AG04450 (cell line): ENCODE results near the gene TYRO3. TPM values are rescaled to one million over a fixed set of nuclear protein-coding genes. Genes with fewer than 3 reads are reported as not detected.

Source experiments
- CTCF ChIA-PET: fragments of 300-600, 350-600 bp; formaldehyde crosslinking; extraction: SDS; loops from one replicate; lab custom pipeline; 2022; ENCODE audit warnings: antibody characterized with exemption, inconsistent platforms; lab: Charles Lee
- POLR2A ChIA-PET: fragments of 350-600 bp; formaldehyde crosslinking; extraction: SDS; loops from one replicate; lab custom pipeline; 2021; ENCODE audit warnings: antibody characterized with exemption, inconsistent platforms; lab: Yijun Ruan, JAX
- DNase-seq: peaks from one replicate; pipeline ENCODE4 v3.0.0-alpha.2; 2011; ENCODE audit warnings: low read depth, low spot score
- H3K27ac ChIP-seq: one replicate; pipeline ENCODE4 v1.5.1; 2012; ENCODE audit warnings: low read depth, low read length, control low read depth
- H3K27me3 ChIP-seq: one replicate; pipeline ENCODE4 v1.6.0; 2012; ENCODE audit warnings: low read length; ENCODE audit not compliant: control insufficient read depth, insufficient read depth
- H3K4me3 ChIP-seq: 2 replicates; pipeline ENCODE4 v1.5.1; 2011; ENCODE audit warnings: mild to moderate bottlenecking, low read depth, low read length, control low read depth
- H3K9me3 ChIP-seq: 2 replicates; pipeline ENCODE4 v1.5.1; 2012; ENCODE audit warnings: low read length; ENCODE audit not compliant: control insufficient read depth, insufficient read depth
- polyA plus RNA-seq: library from polyadenylated mRNA; depleted of rRNA; stranded (reverse); fragments of >200 nt; gene quantifications from 2 replicates; pipeline ENCODE4 v1.2.3, GENCODE V29; 2011
- TF ChIP-seq, protein P1 (sequence below): IDR thresholded peaks from 2 replicates; pipeline ENCODE4 v1.5.1; 2011; ENCODE audit warnings: low read depth, low read length, control low read depth, inconsistent platforms

Gene TYRO3
- polyA plus RNA-seq, 1 experiment: 21.0 TPM

DNA sequence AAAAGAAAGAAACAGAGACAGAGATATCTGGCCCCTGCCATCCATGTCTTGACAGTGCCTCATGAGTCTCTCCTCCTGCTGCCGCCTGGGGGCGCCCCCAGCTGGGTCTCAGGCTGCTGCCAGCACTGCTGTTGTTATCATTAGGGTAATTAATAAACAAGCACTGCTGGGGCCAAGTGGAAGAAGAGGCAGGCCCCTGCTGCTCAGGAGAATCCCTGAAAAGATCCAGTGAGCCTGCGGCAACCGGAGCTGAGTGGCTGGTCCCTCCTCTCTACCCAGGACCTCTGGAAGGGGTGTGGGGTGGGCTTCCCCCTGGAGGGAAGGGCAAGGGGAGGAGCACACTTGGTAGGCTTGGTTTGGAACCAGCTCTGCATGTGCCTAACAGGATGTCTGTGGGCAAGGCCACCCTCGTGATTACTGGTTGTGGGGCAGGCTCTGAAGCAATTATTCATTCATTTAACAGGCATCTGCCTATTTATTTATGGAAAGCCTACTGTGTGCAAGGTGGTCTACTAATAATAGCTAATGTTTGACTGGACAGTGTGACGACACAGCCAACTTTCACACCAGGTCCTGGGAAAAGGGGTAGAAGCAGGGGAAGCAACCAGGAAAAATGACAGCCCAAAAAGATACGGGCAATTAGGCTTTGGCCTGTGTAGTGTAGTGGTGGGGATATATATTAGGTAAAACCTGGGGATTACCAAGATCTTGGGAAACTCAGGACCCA, 1.2 kb upstream of the TYRO3 start:
- peak; percentile 39 for DNase-seq
- Histone ChIP-seq H3K27ac (no peak overlapping the region), H3K4me3 (peak overlapping the region; percentile 67), H3K9me3 (no peaks in the 10 kb centered on the region), H3K27me3 (no peaks in the 10 kb centered on the region)
- ChIA-PET POLR2A (interaction anchor here (0.6 kb wide), 1 partner anchor 261 kb away, joined by 5 read pairs; no protein-coding TSS in a partner anchor), CTCF (interaction anchor here (0.6 to 2.6 kb wide), 24 partner anchors 9 to 1579 kb away, joined by 3 to 14 read pairs (median 4); partner anchors contain the start of genes MAPKBP1 and RPAP1)
- TF ChIP-seq, protein P1, sequence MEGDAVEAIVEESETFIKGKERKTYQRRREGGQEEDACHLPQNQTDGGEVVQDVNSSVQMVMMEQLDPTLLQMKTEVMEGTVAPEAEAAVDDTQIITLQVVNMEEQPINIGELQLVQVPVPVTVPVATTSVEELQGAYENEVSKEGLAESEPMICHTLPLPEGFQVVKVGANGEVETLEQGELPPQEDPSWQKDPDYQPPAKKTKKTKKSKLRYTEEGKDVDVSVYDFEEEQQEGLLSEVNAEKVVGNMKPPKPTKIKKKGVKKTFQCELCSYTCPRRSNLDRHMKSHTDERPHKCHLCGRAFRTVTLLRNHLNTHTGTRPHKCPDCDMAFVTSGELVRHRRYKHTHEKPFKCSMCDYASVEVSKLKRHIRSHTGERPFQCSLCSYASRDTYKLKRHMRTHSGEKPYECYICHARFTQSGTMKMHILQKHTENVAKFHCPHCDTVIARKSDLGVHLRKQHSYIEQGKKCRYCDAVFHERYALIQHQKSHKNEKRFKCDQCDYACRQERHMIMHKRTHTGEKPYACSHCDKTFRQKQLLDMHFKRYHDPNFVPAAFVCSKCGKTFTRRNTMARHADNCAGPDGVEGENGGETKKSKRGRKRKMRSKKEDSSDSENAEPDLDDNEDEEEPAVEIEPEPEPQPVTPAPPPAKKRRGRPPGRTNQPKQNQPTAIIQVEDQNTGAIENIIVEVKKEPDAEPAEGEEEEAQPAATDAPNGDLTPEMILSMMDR: peak; percentile 91

DNA sequence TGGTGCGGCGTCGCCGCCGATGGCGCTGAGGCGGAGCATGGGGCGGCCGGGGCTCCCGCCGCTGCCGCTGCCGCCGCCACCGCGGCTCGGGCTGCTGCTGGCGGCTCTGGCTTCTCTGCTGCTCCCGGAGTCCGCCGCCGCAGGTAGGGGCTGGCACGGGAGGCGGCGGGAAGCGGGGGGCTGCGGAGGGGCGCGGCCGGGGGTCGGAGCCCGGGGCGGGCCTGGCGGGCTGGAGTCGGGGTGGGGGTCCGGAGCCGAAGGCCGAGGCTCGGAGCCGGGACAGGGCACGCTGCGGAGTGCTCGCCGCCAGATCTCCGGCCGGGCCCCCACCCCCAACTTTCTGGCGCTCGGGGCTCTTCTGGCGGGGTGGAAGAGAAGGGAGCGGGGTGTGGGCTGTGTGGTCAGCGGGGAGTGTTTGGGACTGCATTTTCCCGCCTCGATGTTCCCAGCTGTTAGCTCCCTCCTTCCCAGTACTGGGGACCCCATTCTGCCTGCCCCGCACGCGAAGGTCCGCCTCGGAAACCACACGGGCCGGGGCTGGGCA, 299 bp downstream of the TYRO3 start:
- H3K9me3 ChIP-seq: no peaks in the 10 kb centered on the region
- peak overlapping the region; percentile 67 for H3K4me3 ChIP-seq
- DNase-seq: no peak
- ChIA-PET POLR2A (interaction anchor here (1.0 to 1.3 kb wide), 2 partner anchors 9 to 101 kb away, joined by 3 read pairs; partner anchors contain the start of gene MGA), CTCF (interaction anchor here (1.2 to 2.3 kb wide), 2 partner anchors 94 to 252 kb away, joined by 3 to 11 read pairs; no protein-coding TSS in a partner anchor)
- H3K27ac ChIP-seq: no peak overlapping the region
- TF ChIP-seq, protein P1: no peak
- H3K27me3 ChIP-seq: no peaks in the 10 kb centered on the region

DNA sequence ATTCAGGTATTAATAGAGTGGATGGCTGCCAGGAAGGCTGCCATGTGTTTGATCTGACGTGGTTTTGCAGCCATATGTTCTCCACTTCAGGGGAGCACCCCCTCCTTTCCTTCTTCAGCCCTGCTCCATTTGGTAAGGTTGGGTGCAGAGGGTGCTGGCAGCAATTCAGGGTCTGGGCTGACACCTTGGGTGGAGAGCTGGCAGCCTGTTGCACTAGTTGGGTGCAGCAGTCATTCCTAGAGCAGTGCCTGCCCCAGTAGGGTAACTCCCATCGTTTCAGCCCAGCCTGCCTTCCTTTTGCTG, 1.5 kb downstream of the TYRO3 start:
- Histone ChIP-seq H3K27ac (no peak overlapping the region), H3K9me3 (no peaks in the 10 kb centered on the region), H3K27me3 (no peaks in the 10 kb centered on the region), H3K4me3 (0 out of 2 replicates have a peak overlapping the region, but pooled peaks have one; percentile 67)
- TF ChIP-seq, protein P1: no peak
- CTCF ChIA-PET: interaction anchor here (0.9 kb wide), 1 partner anchor 25 kb away, joined by 3 read pairs; no protein-coding TSS in a partner anchor
- no peak for DNase-seq
- POLR2A ChIA-PET: no interaction called here

DNA sequence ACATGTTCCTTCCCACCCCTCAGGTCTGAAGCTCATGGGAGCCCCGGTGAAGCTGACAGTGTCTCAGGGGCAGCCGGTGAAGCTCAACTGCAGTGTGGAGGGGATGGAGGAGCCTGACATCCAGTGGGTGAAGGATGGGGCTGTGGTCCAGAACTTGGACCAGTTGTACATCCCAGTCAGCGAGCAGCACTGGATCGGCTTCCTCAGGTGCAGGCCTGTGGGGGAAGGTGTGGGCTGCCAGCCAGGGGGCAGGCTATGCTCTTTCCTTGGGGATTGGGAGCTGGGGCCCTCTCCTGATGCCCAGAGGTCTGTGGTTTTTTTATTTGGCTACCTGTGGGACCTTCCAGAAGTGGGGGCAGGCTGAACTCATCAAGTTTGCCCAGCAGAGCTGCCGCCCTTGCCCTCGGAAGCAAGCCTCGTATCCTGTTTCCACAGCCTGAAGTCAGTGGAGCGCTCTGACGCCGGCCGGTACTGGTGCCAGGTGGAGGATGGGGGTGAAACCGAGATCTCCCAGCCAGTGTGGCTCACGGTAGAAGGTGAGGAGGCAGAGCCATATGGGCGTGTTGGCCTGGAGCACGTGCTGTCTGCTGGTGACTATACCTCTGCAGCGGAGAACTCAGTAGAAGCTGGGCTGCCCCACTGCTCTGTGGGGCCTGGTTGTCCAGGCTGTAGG, 2.2 kb downstream of the TYRO3 start:
- ChIA-PET CTCF (interaction anchor here (0.9 to 2.0 kb wide), 4 partner anchors 24 to 95 kb away, joined by 3 to 15 read pairs (median 5); no protein-coding TSS in a partner anchor), POLR2A (interaction anchor here (0.6 to 1.2 kb wide), 2 partner anchors 17 to 122 kb away, joined by 4 to 8 read pairs; partner anchors contain the start of gene RPAP1)
- Histone ChIP-seq H3K27ac (no peak overlapping the region), H3K27me3 (no peaks in the 10 kb centered on the region), H3K4me3 (no peak overlapping the region), H3K9me3 (no peaks in the 10 kb centered on the region)
- TF ChIP-seq, protein P1: no peak
- DNase-seq: no peak
